ENCODE data around the gene SPINK2.

The SPINK2 gene

GRCh38 chr4:56799824-56800756 is 21.4 kb downstream of the SPINK2 start:
- peak; percentile 60 for DNase-seq

GRCh38 chr4:56799161-56799759 is 22.2 kb downstream of the SPINK2 start:
- no peak for DNase-seq

- no peak for DNase-seq
These were observed 25.3 kb downstream of the SPINK2 start for GRCh38 chr4:56796211-56796610.

GRCh38 chr4:56791316-56791715 is 30.2 kb downstream of the SPINK2 start:
- DNase-seq, result no peak

- no peak for DNase-seq
These were observed 30.8 kb downstream of the SPINK2 start for GRCh38 chr4:56790691-56791091.

- no peak for DNase-seq
These were observed 33.4 kb downstream of the SPINK2 start for GRCh38 chr4:56788081-56788480.

GRCh38 chr4:56787380-56787779 is 34.1 kb downstream of the SPINK2 start:
- DNase-seq, result no peak

- peak; percentile 25 for DNase-seq
These were observed 34.5 kb downstream of the SPINK2 start for GRCh38 chr4:56786955-56787354.

GRCh38 chr4:56783986-56784385 is 37.5 kb downstream of the SPINK2 start:
- no peak for DNase-seq

- no peak for DNase-seq
These were observed 39.5 kb downstream of the SPINK2 start for GRCh38 chr4:56782019-56782418.

GRCh38 chr4:56773346-56773745 is 48.2 kb downstream of the SPINK2 start:
- DNase-seq, result no peak

GRCh38 chr4:56772134-56772533 is 49.4 kb downstream of the SPINK2 start:
- no peak for DNase-seq

GRCh38 chr4:56768763-56769162 is 52.7 kb downstream of the SPINK2 start:
- no peak for DNase-seq

GRCh38 chr4:56768316-56768715 is 53.2 kb downstream of the SPINK2 start:
- DNase-seq, result no peak

GRCh38 chr4:56767567-56767966 is 53.9 kb downstream of the SPINK2 start:
- no peak for DNase-seq

GRCh38 chr4:56764775-56765174 is 56.7 kb downstream of the SPINK2 start:
- DNase-seq, result no peak

GRCh38 chr4:56764223-56764622 is 57.3 kb downstream of the SPINK2 start:
- no peak for DNase-seq

GRCh38 chr4:56762484-56763250 is 58.8 kb downstream of the SPINK2 start:
- DNase-seq, result no peak

- DNase-seq, result no peak
These were observed 61.3 kb downstream of the SPINK2 start for GRCh38 chr4:56760183-56760582.
